Stimulated activated memory B cell treated with anti-CD40 and anti-IgM and Interleukin-4, amounts not matched to agents 10 μg/mL and 1 μg/mL and 100 μg/mL, for 72 hours (primary cell): ENCODE data around the gene TUB.
A peak's percentile ranks its signal among the peaks of the same experiment; 100 is the strongest.

Experiments used
- ATAC-seq: fragments of 150-1000 bp; cut with Tn5 transposase; 2 replicates; pipeline ENCODE4 v1.10.0; 2021
- H3K27ac Mint-ChIP-seq: one replicate; pipeline ENCODE4 v1.8.0; 2022; ENCODE audit warnings: mild to moderate bottlenecking, mixed read lengths
- H3K27me3 Mint-ChIP-seq: one replicate; pipeline ENCODE4 v1.8.0; 2022; ENCODE audit warnings: mixed read lengths
- H3K36me3 Mint-ChIP-seq: one replicate; pipeline ENCODE4 v1.8.0; 2022; ENCODE audit warnings: mixed read lengths
- H3K4me1 Mint-ChIP-seq: one replicate; pipeline ENCODE4 v1.8.0; 2022; ENCODE audit warnings: mixed read lengths
- H3K4me3 Mint-ChIP-seq: one replicate; pipeline ENCODE4 v1.8.0; 2022; ENCODE audit warnings: mild to moderate bottlenecking, moderate library complexity, mixed read lengths
- H3K9me3 Mint-ChIP-seq: one replicate; pipeline ENCODE4 v1.8.0; 2022; ENCODE audit warnings: mixed read lengths

TUB gene

DNA sequence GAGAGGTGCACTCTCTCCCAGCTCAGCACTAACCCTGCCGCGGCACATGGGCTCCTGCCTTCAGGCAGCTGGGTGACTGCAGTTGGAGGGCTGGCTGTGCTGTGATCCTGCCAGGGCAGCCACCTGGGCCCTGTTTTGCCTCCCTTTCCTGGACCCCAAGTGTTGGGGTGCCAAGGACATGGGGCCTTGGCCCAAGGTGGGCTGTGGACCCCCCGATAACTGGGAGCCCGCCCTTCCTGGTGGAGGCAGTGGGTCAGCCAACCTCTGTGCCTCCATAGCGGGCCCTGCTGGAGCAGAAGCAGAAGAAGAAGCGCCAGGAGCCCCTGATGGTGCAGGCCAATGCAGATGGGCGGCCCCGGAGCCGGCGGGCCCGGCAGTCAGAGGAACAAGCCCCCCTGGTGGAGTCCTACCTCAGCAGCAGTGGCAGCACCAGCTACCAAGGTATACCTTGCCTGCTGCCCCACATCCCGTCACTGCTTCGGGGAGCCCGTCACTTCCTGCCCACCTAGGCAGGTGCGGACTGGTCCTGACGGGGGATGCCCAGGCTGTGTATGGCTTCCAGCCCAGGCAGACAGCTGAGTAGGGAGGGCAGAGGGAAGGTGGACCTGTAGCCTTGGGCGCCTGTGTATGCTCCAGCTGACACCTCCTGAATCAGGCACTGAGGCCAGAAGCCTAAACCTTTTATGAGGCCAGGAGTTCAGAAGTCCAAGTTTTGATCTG is 8.9 kb downstream of the TUB start:
- Mint-ChIP-seq H3K27me3 (peaks cover 47% of the 10 kb centered on the region), H3K36me3 (no peaks in the 10 kb centered on the region), H3K4me3 (no peak overlapping the region), H3K27ac (no peak overlapping the region), H3K4me1 (peaks cover 6% of the 10 kb centered on the region), H3K9me3 (no peaks in the 10 kb centered on the region)
- ATAC-seq = no peak

- no peaks in the 10 kb centered on the region for H3K36me3 Mint-ChIP-seq
- H3K27me3 Mint-ChIP-seq = peaks cover 39% of the 10 kb centered on the region
- peaks cover 12% of the 10 kb centered on the region for H3K4me1 Mint-ChIP-seq
- no peak for ATAC-seq
- no peaks in the 10 kb centered on the region for H3K9me3 Mint-ChIP-seq
- no peak overlapping the region for H3K27ac Mint-ChIP-seq
- H3K4me3 Mint-ChIP-seq = no peak overlapping the region
Measured at GRCh38 chr11:8090756-8091155, 9.7 kb downstream of the TUB start.

DNA sequence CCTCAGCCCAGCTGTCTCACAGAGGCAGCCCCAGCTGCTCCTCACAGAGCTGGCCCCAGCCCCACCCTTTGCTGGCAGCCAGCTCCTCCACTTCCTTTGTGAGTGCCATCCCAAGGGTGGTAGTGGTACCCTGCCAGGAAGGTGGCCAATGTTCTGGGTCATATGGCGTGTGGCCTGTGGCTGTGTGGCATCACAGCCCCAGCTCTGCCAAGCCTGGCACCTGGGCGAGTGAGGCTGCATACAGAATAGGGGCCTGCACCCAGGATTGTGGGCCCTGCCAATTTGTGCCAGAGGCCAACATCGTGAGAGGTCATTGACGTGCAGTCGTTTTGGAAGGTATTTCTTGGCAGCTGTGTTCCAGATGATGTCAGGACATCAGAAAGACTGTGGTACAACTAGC is 10.7 kb downstream of the TUB start:
- peaks cover 29% of the 10 kb centered on the region for H3K27me3 Mint-ChIP-seq
- H3K27ac Mint-ChIP-seq = no peak overlapping the region
- H3K9me3 Mint-ChIP-seq = no peaks in the 10 kb centered on the region

DNA sequence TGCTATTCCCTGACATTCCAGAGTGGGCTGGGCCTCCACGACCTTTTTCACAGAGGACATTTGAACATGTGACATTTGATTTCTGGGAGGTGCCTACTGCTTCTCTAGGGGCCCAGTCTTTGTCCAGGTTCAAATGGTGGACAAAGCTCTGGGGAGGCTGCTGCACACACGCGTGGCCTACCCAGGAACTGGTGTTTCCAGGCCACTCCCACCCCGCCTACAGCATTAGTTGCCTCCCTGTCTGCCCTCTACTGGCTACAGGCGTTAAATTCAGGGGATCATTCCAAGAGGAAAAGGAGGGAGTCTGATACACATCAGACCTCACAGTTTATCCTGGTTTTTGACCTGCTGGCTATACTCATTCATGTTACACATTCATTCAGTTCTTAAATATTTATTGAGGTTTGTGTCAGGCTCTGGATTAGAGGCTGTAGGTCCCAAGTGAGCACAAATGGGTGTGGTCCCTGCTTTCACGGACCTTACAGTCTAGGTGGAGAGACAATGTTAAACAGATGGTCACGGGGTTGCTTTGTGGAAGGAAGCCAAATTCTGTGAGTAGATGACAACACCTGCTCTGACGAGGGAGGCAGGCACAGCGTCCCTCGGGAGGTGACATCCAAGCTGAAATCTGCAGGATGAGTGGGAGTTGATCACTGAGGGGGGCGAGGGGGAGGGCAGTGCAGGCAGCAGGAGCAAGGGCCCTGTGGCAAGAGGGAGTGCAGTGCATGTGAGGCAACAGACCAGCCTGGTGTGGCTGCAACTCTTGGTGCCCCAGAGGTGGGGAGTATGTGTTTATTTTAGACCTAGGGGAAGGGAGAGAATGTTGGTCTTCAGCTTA is 11.8 kb downstream of the TUB start:
- no peaks in the 10 kb centered on the region for H3K36me3 Mint-ChIP-seq
- H3K9me3 Mint-ChIP-seq = no peaks in the 10 kb centered on the region
- H3K27me3 Mint-ChIP-seq = peaks cover 21% of the 10 kb centered on the region
- no peak overlapping the region for H3K4me3 Mint-ChIP-seq
- H3K27ac Mint-ChIP-seq = no peak overlapping the region
- ATAC-seq = peak; percentile 57
- H3K4me1 Mint-ChIP-seq = peaks cover 12% of the 10 kb centered on the region

More for the DNA sequence above, 10.7 kb downstream of the TUB start:
- no peak overlapping the region for H3K4me3 Mint-ChIP-seq
- peaks cover 12% of the 10 kb centered on the region for H3K4me1 Mint-ChIP-seq
- no peak for ATAC-seq
- no peaks in the 10 kb centered on the region for H3K36me3 Mint-ChIP-seq

DNA sequence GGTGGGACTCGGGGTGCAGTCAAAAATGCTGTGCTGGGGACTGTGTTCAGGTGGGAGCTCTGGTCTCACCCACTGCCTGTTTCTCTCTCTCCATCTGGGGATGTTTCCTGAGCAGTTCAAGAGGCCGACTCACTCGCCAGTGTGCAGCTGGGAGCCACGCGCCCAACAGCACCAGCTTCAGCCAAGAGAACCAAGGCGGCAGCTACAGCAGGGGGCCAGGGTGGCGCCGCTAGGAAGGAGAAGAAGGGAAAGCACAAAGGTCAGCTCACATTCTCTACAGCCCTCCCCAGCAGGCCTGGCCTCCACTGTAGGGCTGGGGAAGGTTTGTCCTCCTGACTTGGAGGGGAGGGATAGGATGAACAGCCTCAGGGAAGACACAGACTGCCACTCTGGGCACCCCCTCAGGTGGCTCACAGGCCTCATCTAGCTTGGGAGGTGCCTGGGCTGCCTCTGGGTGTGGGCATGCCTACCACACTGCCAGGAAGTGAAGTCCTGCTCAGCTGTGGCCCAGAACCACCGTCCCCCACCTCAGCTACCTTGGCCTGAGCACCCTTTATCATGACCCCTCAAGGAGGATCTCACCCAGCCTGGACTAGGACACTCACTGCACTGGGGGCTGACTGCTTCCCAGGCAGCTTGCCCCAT is 13.0 kb downstream of the TUB start:
- no peaks in the 10 kb centered on the region for H3K36me3 Mint-ChIP-seq
- peaks cover 15% of the 10 kb centered on the region for H3K27me3 Mint-ChIP-seq
- H3K9me3 Mint-ChIP-seq = no peaks in the 10 kb centered on the region
- no peak for ATAC-seq
- no peak overlapping the region for H3K4me3 Mint-ChIP-seq
- H3K4me1 Mint-ChIP-seq = peaks cover 12% of the 10 kb centered on the region
- H3K27ac Mint-ChIP-seq = no peak overlapping the region

- Mint-ChIP-seq H3K36me3 (no peaks in the 10 kb centered on the region), H3K4me1 (peaks cover 16% of the 10 kb centered on the region), H3K4me3 (no peak overlapping the region), H3K27ac (no peak overlapping the region), H3K9me3 (no peaks in the 10 kb centered on the region), H3K27me3 (peaks cover 9% of the 10 kb centered on the region)
- ATAC-seq = no peak
Measured at GRCh38 chr11:8094656-8095055, 13.6 kb downstream of the TUB start.

- no peak overlapping the region for H3K4me3 Mint-ChIP-seq
- no peak for ATAC-seq
- H3K36me3 Mint-ChIP-seq = no peaks in the 10 kb centered on the region
- H3K4me1 Mint-ChIP-seq = peaks cover 17% of the 10 kb centered on the region
- no peaks in the 10 kb centered on the region for H3K9me3 Mint-ChIP-seq
- no peak overlapping the region for H3K27ac Mint-ChIP-seq
- peaks cover 6% of the 10 kb centered on the region for H3K27me3 Mint-ChIP-seq
Measured at GRCh38 chr11:8095371-8095770, 14.4 kb downstream of the TUB start.

DNA sequence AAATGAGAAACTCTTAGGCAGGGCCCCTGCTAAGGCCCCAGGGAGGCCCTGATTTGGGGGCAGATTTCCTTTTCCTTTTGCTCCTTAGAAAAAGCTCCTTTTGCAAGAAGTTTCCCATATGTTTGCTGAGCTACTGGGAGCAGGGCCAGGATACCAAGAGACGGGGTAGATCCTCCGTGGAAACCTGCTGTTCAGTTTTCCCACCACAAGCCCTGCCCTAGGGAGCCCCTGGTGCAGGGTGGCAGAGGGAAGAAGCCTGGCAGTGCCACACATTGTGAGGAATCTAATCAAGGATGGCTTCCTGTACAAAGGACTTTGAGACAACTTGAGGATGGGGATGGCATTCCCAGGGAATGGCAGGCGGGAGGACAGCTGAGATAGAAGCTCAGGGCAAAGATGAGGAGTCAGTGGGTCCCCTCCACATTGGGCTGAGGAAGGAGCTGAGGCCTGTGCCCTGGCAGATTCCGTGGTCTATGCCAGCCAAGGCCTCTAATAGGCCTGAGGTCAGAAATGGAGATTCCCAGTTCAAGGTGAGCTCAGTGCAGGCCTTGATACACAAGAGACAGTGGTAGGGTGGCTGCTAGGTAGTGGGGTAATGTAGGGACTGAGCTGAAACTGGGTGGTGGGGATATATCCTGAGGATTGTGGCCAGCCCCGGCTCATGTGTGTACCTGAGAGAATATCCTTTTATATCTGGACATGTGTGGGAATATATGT is 15.0 kb downstream of the TUB start:
- H3K36me3 Mint-ChIP-seq = no peaks in the 10 kb centered on the region
- no peak for ATAC-seq
- no peaks in the 10 kb centered on the region for H3K9me3 Mint-ChIP-seq
- H3K27me3 Mint-ChIP-seq = no peaks in the 10 kb centered on the region
- no peak overlapping the region for H3K4me3 Mint-ChIP-seq
- H3K4me1 Mint-ChIP-seq = peaks cover 17% of the 10 kb centered on the region
- H3K27ac Mint-ChIP-seq = no peak overlapping the region

GRCh38 chr11:8096575-8096974 is 15.6 kb downstream of the TUB start:
- no peak for ATAC-seq
- Mint-ChIP-seq H3K27ac (no peak overlapping the region), H3K4me3 (no peak overlapping the region), H3K4me1 (peaks cover 17% of the 10 kb centered on the region), H3K27me3 (no peaks in the 10 kb centered on the region), H3K36me3 (no peaks in the 10 kb centered on the region), H3K9me3 (no peaks in the 10 kb centered on the region)

GRCh38 chr11:8097062-8097461 is 16.1 kb downstream of the TUB start:
- Mint-ChIP-seq H3K27ac (no peak overlapping the region), H3K27me3 (no peaks in the 10 kb centered on the region), H3K4me1 (peaks cover 17% of the 10 kb centered on the region), H3K36me3 (no peaks in the 10 kb centered on the region), H3K9me3 (no peaks in the 10 kb centered on the region), H3K4me3 (no peak overlapping the region)
- ATAC-seq = no peak

GRCh38 chr11:8097468-8097867 is 16.5 kb downstream of the TUB start:
- H3K27ac Mint-ChIP-seq = no peak overlapping the region
- H3K36me3 Mint-ChIP-seq = no peaks in the 10 kb centered on the region

GRCh38 chr11:8097926-8098325 is 16.9 kb downstream of the TUB start:
- Mint-ChIP-seq H3K36me3 (no peaks in the 10 kb centered on the region), H3K27me3 (no peaks in the 10 kb centered on the region)
- ATAC-seq = no peak

More at GRCh38 chr11:8097468-8097867, 16.5 kb downstream of the TUB start:
- Mint-ChIP-seq H3K4me3 (no peak overlapping the region), H3K27me3 (no peaks in the 10 kb centered on the region), H3K4me1 (peaks cover 16% of the 10 kb centered on the region), H3K9me3 (no peaks in the 10 kb centered on the region)
- ATAC-seq = no peak

DNA sequence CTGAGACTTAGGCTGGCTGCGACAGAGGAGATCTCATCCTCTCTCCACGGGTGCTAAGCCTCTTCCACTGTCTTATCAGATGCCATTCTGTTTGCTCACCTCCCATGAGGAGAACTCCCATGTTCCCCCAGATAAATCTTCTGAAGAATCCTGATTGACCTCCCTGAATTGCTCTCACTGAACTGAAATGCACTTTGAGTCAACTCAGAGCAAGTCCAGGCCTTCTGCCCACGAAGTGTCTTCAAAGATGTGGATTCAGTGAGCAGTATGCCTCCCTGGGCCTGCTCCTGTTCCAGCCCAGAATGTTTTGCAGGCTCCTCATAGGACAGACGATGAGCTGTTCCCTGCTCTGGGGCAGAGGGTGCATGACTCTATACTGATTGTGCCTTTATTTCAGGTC is 17.4 kb downstream of the TUB start:
- peaks cover 11% of the 10 kb centered on the region for H3K4me1 Mint-ChIP-seq
- H3K36me3 Mint-ChIP-seq = no peaks in the 10 kb centered on the region
- H3K27ac Mint-ChIP-seq = no peak overlapping the region
- ATAC-seq = no peak
- H3K9me3 Mint-ChIP-seq = no peaks in the 10 kb centered on the region
- no peak overlapping the region for H3K4me3 Mint-ChIP-seq
- H3K27me3 Mint-ChIP-seq = no peaks in the 10 kb centered on the region

More at GRCh38 chr11:8097926-8098325, 16.9 kb downstream of the TUB start:
- no peak overlapping the region for H3K4me3 Mint-ChIP-seq
- H3K27ac Mint-ChIP-seq = no peak overlapping the region
- H3K4me1 Mint-ChIP-seq = peaks cover 12% of the 10 kb centered on the region
- H3K9me3 Mint-ChIP-seq = no peaks in the 10 kb centered on the region

DNA sequence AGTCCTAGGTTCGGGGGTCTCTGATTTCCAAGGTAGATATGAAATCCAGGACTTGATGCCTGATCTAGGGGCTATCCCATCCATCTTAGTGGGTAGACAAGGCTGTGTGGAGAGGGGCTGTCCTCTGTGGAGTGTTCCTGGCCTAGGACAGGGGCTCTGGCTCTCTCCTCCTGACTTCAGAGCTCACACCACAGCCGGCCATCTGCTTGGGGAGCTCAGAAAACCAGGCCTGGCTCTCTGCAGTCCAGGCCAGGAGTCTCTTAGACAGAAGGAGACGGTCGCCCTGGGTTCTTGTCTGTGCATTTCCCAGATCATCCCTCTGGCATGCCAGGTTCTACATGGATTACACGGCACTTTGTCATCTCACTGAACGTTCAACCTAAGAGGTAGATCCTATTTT is 17.9 kb downstream of the TUB start:
- H3K4me1 Mint-ChIP-seq = peaks cover 11% of the 10 kb centered on the region
- no peak overlapping the region for H3K27ac Mint-ChIP-seq
- H3K9me3 Mint-ChIP-seq = no peaks in the 10 kb centered on the region
- ATAC-seq = no peak
- H3K4me3 Mint-ChIP-seq = no peak overlapping the region
- H3K36me3 Mint-ChIP-seq = no peaks in the 10 kb centered on the region
- H3K27me3 Mint-ChIP-seq = no peaks in the 10 kb centered on the region

- Mint-ChIP-seq H3K4me3 (no peak overlapping the region), H3K9me3 (no peaks in the 10 kb centered on the region), H3K4me1 (peaks cover 11% of the 10 kb centered on the region), H3K27ac (peak overlapping the region; percentile 0), H3K27me3 (no peaks in the 10 kb centered on the region), H3K36me3 (no peaks in the 10 kb centered on the region)
- ATAC-seq = no peak
Measured at GRCh38 chr11:8099291-8099899, 18.4 kb downstream of the TUB start.
